HG03565 (cell line): ENCODE results near the gene COA6.

Experiments
- ATAC-seq: cut with Tn5 transposase; IDR thresholded peaks from one replicate; pipeline ENCODE4 v1.9.1; 2021; ENCODE audit warnings: mild to moderate bottlenecking, moderate library complexity; ENCODE audit not compliant: unreplicated experiment

The COA6 gene

DNA sequence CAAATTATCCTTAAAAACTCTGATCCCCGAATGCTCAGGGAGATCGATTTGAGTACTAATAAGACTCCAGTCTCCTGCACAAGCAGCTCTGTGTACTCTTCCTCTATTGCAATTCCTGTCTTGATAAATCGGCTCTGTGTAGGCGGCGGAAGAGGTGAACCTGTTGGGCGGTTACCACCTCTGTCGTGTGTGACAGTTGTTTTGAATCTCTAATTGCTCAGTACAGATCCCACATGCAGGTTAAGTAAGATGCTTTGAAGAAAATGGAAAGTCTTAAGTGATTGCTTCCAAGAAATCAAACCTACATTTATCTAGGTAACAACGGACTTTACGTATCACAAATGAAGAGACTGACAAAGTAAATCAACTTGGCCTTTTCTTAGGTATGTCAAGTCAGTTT, 35.5 kb downstream of the COA6 start:
- ATAC-seq = no peak

DNA sequence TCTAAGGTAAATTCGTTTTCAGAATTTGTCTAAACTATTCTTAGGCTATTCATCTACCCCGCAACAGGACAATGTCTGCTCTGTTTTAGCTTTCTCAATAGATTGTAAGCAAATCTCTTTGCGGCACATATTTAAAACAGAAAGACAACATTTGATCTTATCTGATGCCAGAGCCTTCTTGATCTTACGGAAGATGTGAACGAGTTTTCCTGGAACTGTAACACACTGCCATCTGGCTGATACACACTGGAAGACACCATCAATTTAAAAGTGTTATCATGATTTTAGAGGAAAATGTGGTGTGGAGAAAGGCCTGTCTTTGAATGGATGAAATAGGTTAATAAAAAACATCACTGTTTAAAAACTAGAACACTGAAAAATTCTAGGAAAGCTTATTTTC, 36.1 kb downstream of the COA6 start:
- ATAC-seq = no peak

DNA sequence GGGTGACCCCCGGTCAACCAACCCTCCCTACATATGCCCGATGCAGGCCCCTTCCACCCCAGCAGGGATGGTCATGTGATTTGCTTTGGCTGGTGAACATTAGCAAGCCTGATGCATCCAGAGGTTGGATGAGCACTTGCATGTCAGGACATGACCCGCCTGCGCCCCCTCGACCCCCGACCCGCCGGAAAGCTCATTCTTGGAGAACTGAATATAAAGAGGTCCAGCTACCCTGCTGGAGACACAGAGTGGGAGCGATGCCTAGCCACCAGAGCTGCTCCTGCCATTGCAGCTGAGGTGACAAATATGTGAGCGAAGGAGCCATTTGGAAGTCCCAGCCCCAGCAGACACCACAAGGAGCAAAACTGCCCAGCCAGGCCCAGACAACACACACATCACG, 39.6 kb downstream of the COA6 start:
- no peak for ATAC-seq

DNA sequence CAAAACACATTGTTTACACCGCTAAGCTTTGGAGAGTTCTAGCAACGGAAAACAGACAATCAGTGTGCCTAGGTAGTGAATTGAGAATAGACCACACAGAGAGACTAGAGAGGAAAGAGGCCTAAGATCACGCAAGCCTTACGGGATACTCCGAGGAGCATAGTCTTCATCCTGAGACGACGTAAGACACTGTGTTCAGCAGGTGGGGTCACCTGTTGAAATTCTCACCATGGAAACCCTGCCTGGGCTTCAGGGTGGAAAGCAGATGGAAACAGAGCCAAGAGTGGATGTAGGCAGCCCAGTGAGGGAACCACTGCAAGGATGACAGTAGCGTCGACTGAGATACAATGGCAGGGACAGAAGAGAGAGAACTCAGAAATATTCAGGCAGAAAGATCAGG, 40.2 kb downstream of the COA6 start:
- no peak for ATAC-seq

DNA sequence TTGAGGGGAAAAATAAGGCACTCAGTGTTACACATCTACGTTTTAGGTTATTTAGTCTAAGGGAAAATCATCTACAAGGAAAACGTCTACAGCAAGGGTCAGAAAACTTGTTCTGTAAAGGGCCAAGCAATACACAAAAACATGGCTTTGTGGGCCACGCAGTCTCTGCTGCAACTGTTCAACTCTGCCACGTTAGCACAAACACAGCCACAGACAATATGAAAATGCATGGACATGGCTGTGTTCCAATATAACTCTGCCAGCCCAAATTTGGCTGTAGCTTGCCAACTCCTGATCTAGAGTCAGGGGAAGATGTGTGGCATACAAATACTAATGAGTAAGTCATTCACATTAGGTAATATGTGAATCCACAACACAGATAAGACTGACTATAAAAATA, 40.7 kb downstream of the COA6 start:
- no peak for ATAC-seq

DNA sequence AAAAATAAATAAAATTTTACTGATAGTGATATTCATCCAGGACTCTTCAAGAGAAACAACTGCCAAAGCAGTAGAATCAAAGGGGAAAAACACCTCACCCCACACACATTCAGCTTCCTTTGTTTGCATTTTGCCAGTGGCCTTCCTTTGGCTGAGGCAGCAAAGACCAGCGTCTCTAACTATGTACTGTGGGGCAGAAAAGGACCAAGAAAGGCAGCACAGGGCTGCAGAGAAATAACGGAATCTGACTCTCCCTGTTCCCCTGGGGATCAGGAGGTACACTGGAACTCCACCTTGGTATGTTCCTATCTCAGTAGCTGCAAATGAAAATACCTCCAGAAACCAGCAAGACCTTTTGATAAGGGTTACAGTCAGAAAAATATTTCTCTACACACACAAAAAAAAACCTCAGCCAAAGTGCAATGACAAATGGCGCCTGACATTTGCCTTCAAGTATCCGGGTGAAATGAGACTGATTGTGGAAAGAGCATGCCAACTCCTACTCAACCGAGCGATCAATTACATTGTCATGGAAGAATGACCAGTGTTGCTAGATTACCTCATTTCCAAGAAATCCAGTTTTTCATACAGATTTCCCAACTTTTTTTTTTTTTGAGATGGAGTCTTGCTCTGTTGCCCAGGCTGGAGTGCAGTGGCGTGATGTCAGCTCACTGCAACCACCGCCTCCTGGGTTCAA, 54.8 kb downstream of the COA6 start:
- no peak for ATAC-seq

DNA sequence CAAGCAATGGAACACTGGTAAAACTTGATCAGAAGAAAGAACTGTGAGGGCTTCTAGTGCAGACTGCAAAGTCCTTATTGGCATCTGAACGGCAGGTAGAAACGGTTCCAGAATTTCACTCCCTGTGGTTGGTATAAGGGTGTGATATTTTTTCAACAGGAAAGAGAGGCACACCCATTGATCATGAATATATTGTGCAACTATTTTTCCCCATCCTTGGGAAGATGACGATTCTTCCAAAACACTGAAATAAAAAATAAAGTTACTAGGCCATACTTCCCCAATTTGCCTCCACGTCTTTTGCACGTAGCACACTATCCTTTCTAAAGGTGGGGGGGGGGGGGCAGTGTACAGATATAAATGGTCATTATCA, 56.2 kb downstream of the COA6 start:
- ATAC-seq = no peak

DNA sequence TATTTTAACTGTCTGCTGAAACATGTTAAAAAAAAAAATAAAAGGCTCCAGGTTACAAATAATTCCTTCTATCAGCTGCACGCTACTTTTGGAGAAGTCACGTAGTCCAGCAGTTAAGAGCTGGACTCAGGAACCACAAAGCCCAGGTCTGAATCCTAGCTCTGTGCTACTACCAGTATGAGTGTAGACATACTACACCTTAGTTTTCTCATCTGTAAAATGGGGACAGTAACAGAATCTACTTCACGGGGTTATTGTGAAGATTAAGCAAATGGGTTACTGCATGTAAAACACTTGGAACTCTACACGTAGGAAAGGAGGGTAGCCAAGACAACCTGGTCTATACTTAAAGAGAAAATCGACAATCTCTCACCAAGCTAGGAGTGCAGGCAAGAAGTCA, 57.4 kb downstream of the COA6 start:
- ATAC-seq = no peak

DNA sequence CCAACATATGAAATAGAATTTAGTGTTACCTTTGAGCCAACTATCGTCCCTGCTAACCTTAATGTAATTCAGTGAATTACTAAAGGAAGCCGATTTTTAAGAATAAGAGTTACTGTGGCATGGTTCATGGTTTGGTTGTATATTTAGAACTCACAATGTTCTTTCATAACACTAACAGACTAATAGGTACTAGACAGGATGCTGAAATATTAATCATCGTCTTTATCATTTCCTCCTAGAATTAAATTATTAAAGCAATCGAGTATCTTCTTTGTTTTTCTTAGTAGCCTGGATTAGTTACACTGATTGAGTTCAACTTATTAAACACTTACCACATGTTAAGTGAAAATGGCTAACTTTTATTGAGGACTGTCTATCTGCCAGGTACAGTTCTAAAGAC, 58.0 kb downstream of the COA6 start:
- no peak for ATAC-seq

DNA sequence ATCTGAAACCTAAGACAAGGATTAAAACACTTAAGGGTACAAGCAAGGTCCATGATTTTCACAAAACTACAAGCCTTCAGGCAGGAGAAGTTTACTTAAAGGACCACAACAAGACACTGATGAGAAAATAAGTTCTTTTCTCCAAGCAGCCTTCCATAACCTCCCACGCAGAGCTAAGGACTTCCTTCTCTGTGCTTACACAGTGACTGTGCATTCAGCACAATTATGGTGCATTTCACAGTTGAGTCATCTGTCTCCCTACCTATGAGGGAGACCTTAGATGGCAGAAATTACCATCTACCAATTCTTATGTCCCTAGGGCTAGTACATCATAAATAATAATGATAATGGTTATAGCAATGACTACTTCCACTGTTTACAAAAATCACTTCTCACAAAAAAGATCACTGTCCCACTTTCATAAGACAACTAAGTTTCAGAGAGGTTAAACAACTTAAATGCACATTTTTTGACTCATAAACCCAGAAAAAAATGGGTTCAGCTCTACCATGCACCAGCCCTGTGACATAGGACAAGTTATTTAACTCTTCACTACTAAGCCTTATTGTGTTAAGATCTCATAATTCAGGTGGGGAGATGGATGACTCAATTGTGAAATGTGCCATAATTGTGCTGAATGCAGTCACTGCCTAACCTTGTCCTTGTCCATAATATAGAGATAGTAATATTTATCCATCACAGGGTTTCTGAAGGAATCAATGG, 60.5 kb downstream of the COA6 start:
- ATAC-seq = peak; percentile 64
